ENCODE results near the gene FGD5.
A peak's percentile ranks its signal among the peaks of the same experiment; 100 is the strongest.
"Not testable (repeated sequence)": the region's sequence is repeated elsewhere in the genome, so short reads cannot be mapped to it uniquely, and the experiment has no call there.

FGD5 gene

DNA sequence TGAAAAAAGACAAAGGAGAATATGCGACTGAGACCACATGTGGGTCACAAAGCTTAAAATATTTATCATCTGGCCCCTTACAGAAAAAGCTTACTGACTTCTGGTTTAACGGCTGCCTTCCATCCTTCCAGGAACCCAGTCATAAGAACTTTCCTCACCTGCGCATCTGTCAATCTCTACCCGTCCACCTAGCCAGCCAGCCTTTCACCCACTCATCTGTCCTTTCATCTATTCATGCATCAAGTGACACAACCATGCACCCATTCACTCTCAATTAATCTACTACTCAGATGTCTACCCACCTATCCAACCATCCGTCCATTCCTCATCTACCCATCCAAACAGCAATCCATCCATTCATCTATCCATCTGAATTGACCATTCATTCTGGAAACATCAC lies 64.5 kb downstream of the FGD5 start:
- DNase-seq, result no peak

DNA sequence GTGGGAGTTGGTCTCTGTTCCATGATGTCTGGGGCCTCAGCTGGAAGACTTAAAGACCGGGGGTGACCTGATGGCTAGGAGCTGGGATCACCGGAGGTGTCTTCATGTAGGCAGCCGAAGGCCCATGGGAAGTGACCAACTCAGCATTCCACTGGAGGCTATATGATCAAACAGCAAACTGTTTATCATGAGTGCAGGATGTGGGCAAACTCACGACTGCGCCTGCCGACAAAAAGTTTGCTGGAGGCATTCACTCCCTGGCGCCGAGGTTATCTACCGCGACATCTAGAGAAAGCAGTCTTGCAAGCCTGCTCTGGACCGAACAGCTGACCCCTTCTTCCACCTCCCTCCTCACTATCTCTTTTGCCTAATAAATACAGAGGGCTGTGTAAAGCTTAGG lies 65.9 kb downstream of the FGD5 start:
- peak; percentile 22 for DNase-seq

DNA sequence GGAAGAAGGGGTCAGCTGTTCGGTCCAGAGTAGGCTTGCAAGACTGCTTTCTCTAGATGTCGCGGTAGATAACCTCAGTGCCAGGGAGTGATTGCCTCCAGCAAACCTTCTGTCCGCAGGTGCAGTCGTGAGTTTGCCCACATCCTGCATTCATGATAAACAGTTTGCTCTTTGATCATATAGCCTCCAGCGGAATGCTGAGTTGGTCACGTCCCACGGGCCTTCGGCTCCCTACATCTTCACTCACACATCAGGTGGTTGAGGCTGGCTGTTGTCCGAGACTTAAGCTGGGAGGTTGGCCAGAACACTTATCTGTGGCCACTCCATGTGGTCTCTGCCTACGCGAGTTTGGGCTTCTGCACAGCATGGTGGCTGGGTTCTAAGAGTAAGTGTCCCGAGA lies 66.5 kb downstream of the FGD5 start:
- peak; percentile 10 for DNase-seq

DNA sequence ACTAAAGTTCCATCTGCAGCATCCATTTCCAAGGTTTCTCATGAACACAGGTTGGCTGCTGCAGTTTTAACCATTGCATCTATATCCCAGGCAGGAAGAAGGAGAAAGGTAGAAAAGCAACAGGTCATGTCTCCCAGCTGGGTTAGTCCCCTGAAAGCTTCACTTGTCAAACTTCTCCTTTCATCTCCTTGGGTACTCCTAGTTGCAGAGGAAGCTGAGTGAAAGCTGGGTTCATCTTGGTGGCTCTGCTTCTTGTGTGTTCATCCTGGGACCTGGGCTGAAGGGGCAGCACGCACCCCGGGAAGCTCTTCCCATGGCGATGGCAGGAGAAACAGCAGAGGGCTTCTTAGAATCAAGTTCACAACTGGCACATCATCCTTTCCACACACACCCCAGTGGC lies 67.3 kb downstream of the FGD5 start:
- no peak for DNase-seq

DNA sequence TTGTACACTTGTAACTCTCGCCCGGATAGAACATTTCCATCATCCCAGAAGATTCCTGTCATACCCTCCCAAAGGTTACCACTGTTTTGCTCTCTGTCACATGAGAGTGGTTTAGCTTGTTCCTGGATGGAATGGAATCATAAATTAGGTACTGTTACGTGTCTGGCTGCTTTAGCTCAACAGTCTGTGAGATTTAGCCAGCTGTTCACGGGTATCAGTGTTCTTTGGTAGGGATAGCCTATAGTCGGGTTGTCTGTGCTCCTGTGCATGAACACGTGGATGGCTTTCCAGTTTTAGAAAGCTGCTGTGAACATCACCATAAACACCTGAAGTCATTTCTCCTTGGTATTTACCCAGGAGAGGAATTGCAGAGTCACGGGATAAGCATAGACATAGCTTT lies 70.4 kb downstream of the FGD5 start:
- DNase-seq, result no peak

DNA sequence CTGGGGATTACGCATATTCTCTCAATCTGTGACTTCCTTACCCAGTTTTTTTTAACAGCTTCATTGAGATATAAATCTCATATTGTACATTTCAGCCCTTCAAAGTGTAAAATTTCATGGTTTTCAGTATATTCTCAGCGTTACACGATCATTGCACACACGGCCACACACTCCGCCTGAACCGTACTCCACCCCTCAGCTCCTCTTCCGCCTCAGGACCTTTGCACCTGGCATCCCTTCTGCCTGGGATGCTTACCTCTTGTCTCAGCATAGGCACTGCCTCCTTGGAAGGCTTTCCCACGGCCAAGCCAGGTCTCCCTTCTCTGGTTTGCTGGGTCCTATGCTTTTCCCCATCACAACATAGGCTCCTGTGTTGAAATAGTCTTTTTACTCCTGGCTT lies 71.2 kb downstream of the FGD5 start:
- DNase-seq, result no peak

DNA sequence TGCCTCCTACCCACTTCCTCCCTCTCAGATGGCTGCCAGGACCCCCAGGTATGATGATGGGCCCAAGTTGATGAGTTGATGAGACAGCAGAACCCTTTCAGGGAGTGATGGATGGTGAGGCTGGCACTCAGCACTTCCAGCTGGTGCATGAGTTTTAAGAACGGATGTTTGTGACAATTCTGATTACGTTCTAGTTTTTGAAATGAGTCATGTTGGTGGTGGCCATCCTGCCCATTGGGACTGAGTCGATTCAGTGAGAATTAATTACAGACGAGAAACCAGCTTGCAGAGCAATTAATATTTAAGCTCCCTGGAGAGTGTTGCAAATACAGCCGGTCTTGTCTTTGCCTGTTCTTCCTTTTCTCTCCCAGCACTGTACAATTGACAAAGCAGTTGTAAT lies 71.7 kb downstream of the FGD5 start:
- no peak for DNase-seq

DNA sequence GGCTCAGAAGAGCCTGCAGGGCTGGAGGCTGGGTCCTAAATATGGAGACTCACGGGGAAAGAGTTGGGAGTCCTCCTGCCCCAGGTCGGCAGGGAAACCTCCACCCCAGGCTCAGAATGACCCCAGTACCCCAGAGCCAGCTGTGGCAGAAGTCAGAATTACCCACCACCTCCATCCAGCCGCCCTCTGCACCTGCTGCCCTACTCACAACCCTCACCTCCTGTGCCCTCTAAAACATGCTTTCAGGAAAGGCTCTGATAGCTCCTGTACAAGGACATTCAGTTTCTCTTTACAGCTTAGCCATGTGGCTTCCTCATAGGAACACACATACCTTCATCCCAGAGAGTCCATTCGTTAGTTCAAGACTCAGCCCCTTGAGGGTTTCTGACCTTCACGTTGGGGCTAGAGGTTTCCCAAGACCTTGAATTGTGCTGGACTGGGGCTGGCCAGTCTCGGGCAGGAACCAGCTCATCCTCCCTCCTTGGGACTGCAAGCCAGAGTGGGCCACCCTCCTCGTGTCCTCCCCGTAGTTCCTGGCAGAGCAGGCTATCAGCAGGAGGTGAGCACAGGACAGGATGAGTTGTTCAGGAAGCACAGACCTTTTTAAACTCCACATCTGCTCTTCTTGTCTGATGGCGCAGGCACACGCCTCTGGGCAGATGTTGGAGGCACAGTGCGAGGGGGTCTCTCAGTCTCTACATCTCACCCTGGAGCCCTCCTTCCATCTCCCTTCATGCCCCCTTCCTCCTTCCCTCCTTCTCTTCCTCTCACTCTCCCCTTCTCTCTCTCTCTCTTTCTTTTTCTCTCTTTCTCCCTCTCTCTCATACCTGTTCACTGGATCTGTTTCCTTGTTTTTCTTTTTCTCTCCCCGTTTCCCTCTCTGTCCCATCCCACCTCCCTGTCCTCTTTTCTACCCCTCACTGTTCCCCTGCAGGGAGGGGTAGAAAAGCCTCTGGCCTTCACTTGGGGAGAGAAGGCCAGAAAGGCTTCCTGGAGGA lies 72.7 kb downstream of the FGD5 start:
- DNase-seq, result no peak

DNA sequence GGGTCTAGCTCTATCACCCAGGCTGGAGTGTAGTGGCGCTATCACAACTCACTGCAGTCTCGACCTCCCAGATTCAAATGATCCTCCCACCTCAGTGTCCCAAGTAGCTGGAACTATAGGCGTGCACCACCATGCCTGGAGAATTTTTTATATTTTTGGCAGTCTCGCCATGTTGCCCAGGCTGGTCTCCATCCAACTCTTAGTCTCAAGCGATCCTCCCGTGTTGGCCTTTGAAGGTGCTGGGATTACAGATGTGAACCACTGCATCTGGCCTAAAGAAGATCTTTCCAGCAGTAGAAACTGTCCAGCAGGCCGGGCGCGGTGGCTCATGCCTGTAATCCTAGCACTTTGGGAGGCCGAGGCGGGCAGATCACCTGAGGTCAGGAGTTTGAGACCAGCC lies 73.5 kb downstream of the FGD5 start:
- DNase-seq, result no peak

DNA sequence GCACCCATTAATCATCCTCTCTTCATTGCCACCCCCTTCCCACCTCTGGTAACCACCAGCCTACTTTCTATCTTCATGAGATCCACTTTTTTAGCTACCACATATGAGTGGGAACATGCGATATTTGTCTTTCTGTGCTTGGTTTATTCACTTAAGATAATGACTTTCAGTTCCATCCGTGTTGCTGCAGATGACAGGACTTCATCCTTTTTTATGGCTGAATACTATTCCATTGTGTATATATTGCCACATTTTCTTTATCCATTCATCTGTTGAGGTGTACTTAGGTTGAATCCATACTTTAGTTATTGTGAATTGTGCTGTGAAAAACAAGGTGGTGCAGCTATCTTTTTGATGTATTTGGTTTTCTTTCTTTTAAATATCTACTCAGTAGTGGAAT lies 75.3 kb downstream of the FGD5 start:
- no peak for DNase-seq

DNA sequence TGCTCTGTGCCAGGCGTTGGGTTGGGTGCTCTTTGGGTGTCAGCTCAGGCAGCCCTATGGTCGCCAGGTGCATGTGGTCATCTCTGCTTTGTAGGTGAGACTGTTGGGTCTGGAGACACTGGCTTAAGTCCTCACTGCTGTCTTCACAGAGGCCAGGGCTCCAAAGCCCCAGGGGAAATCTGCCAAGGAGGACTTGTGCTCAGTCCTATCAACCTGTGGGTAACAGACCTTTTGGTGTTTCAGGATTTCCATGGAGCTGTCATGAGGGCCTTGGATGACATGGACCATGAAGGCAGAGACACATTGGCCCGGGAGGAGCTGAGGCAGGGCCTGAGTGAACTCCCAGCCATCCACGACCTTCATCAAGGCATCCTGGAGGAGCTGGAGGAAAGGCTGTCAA lies 78.5 kb downstream of the FGD5 start:
- DNase-seq, result no peak

DNA sequence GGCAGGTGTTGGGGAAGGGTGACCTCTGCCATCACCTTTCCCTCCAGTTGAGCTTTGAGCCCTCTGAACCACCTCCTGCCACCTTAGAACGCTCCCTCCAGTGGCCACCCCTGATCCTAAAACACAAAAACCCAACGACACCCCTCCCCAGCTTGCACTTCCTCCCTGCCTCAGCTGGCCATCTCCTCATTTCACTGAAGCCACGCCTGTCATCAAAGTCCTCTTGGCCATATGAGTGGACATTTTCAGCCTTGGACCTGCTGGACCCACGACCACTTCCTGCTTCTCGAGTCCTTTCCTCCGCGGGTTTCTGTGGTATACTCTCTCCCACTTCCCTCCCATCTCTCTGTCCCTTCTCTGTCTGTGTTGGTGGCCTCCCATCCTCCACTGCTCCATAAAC lies 80.2 kb downstream of the FGD5 start:
- DNase-seq, result no peak

DNA sequence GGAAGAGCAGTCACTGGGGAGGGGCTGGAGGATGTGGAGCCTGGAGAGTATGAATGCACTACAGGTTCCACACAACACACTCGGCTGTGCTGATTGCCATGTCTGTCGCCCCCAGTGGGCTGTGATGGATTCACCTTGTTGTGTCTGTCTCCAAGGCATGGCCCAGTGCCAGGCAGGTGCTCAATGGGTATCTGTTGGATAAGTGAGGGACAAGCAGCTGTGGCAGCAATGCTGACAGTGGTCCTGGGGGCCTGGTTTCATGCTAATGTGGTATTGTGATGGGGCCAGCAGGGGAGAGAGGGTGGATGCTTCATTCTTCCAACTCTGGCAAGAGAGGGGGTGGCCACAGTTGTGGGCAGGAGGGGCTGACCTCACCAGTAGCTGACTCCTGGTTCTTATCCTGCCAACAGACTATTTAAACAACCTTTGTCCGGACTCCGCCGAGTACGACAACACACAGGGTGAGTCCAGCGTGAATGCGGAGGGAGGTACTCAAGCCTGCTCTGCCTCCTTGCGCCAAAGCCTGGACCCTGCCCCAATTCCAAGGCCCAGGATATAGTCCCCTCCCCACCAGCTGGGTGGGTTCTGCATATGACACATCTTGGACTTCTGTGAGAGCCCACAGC lies 81.3 kb downstream of the FGD5 start:
- no peak for DNase-seq

DNA sequence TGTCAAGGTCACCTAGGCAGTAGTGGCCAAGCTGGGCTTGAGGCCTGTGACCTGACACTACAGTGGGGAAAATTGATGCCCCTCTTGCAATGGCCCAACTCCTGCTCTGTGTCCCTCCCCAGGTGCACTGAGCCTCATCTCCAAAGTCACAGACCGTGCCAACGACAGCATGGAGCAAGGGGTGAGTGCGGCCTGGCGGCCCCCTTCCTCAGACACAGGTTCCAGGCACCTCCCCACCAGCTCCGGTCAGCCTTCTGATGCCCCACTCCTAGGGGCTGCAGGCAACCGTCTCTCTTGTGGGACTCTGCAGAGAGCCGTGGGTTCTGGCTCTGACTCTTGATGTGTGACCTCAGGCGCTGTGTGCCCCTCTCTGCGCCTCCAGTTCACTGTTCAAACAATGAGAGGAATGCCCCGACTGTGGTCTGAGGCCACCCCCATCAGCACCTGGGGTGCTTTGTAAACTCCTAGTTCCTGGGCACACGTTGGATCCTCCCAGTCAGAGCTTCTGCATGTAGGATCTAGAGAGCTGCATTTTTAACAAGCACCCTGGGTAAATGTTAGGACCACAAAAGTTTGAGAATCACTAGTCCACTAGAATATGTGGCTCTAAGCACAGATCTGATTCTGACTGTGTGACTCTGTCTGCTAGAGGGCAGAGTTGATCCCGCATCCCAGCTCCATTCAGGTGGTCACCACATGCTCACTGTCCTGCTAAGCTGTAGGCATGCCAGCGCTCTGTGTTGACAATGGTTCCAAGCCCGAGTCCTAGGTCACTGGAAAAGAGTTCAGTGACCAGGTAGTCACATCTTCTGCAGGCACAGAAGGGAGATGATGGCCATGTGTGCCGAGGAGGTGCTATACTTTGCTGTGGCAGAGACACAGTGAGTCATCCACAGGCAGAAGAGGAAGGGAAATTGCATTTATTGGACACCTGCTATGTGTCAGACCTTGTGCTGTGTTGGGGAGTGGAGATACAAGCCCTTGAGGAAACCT lies 82.4 kb downstream of the FGD5 start:
- no peak for DNase-seq

DNA sequence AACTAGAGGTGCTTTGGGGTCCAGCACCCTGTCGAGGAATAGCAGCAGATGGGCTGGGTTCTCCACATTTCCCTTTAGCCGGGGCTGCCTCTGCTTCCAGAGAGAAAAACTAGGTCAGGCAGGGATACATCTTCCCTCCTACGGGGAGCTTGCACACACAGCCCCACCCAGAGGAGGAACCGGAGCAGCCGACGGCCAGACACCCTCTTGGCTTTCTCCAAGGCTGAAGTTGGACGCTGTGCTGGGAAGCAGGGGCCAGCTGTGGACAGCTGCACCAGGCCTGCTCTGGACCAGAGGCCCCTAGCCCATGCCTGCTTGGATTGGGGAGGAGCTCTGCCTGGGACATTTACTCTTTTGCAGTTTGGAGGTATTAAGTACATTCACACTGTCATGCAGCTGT lies 84.0 kb downstream of the FGD5 start:
- DNase-seq, result no peak

DNA sequence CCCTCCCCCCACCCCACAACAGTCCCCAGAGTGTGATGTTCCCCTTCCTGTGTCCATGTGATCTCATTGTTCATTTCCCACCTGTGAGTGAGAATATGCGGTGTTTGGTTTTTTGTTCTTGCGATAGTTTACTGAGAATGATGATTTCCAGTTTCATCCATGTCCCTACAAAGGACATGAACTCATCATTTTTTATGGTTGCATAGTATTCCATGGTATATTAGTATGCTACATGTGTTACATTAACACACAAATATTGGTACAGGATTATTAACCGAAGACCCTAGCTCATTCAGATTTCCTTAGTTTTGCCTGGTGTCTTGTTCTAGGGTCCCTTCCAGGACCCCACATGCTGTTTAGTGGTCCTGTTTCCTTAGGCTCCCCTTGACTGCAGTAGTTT lies 84.7 kb downstream of the FGD5 start:
- not testable (repeated sequence) for DNase-seq

DNA sequence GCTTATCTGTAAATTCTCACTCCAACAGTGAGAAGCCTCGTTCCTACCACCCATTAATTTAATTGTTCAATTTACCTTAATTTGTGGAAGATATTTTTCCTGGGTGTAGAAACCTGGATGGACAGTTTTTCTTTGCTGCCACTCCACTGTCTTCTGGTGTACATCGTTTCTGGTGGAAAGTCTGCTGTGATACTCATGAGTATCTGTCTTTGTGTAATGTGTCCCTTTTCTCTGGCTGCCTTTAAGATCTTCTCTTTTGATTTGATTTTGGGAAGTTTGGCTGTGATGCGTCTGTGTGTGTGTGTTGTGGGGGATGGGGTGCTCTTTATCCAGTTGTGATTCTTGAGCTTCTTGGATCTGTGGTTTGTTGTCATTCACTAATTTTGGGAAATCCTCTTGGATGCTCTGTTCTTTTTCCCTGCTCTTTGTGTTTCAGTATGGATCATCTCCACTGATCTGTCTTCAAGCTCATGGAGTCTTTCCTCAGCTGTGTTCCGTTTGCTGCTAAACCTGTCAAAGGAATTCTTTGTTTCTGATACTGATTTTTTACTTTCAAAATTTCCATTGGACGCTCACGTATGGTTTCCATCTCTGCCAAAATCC lies 86.4 kb downstream of the FGD5 start:
- no peak for DNase-seq

DNA sequence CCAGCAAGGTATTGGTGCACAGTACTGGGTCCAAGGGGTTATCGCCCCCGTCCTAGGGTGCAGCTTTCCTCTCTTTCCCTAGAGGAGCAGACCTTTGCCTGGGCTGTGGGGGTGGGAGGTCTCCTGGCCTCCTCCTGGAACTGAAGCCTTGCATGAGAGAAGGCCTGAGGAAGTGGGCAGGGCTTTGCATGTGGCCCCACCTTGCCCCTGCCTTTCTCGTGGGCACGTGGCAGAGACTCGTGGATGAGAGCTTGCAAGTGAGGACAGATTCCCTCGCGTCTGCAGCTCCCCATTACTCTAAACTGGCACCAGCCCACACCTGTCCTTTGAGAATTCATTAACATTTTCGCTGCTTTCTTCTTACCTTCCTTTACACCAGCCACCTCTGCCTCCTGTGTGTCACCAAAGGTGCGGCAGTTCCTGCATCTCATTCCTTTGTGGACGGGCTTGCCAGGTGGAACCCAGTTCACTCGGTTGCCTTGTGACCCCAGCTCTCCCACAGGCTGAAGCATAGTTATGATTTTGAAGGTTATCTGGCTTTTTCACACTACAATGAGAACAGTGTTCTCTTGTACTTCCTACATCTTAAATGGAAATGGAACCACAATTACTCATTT lies 87.7 kb downstream of the FGD5 start:
- DNase-seq, result no peak

DNA sequence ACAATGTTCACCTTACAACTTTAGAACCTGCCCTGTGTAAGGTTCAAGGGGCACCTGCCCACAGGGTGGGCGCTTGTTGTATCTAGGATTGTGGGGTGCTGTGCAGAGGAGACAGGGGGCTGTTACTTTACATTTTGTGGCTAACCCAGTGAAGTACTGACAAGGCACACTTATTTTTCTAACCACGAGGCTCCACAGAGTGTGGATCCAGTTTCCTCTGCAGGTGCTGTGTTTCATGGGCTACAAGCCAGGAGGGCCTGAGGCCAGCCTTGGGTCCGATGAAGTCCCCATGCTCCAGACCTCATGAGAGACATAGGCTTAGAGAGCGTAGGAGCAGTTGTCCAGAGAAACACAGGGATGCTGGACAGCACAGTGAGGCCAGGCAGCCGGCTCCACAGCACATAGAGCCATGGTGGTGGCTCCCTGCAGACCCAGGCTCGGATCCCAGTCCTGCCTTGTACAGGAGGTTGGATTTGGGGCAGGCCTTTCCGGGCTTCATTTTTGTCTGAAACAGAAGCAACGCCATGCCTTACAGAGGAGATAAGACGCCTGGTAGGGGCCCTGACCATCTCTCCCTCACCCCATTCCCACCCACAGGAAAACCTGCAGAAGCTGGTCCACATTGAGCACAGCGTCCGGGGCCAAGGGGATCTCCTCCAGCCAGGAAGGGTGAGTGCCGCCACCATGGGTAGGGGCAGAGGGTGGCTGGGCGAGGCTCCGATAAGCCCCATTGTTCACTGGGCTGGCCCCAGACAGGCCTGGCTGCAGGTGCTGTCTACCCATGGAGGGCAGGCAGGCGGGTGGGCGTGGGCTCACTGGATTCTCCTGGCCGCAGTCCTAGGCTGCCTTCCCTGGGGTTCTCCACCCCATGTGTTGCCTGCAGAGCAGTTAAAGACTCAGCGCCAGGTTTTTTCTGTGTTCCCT lies 88.5 kb downstream of the FGD5 start:
- no peak for DNase-seq

DNA sequence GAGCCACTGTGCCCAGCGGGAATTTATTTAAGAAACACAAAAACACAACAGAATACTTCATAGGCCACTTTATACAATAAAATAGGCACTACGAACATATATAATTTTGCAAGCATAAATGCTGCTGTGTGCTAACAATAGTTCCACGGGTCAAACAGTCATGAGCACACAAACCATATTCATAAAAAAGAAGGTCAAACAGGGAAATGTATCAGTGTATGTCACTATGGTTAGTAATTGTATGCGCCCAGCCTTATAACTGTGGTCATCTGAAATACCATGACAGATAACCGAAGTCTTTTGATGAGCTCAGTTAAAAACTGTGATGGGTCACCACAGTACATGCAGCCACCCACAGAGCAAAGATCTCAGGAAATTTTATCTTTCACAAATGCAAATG lies 90.5 kb downstream of the FGD5 start:
- no peak for DNase-seq

DNA sequence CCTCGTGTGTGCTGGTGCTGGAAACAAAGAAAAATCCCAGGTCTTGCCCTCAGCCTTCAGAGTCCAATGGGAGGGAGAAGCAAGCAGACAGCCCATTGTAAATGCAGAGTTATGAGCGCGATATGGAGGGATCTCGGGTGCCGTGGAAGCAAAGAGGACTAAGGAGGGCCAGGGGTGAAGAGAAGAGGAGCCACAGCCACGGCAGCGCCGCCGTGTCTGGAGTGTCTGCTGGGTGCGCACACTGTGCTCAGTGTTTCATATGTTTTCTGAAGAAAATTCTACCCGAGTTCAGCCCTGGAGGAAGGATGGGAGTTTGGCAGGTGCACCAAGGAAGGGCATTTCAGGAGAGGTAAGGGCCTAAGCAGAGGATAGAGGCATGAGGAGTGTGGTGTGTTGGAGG lies 92.9 kb downstream of the FGD5 start:
- no peak for DNase-seq

Measured in activated naive CD4-positive, alpha-beta T cell treated with Interleukin-2 at 50 U/mL for 16 hours (primary cell).